ENCODE data around the gene BMP8A.

The BMP8A gene

DNA sequence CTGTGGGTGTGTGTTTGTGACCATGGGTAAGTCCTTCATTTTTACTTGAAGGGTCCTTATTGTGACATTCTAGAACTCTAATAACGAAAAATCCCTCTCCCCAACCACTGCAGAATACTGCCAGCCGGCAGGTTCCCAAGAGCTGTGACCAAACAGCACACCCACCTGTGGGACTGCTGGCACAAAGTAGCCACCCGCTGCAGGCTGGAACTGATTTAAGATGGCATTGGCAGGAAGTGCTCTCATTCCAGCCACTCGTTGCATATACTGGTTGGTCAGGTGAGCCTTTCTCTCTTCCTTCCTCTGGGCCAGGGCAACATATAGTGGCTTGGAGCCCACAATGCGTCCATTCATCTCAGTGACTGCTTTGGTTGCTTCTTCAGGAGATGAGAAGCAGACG lies 73.5 kb downstream of the BMP8A start:
- Histone ChIP-seq H3K9me3 (ENCODE audit: insufficient read depth, low read length) (no peaks in the 10 kb centered on the region), H3K36me3 (ENCODE audit: insufficient read depth, insufficient read length, low read length) (peaks cover 96% of the 10 kb centered on the region), H3K9ac (ENCODE audit: insufficient read length, low read depth) (no peak overlapping the region), H3K4me1 (ENCODE audit: insufficient read depth, insufficient read length) (no peaks in the 10 kb centered on the region), H3K4me3 (ENCODE audit: insufficient read length, low read depth) (no peak overlapping the region), H3K27me3 (ENCODE audit: insufficient read depth, insufficient read length) (no peaks in the 10 kb centered on the region)
- DNase-seq (ENCODE audit: low read depth, low spot score), result no peak
- TF ChIP-seq YY1 (IDR thresholded peaks at IDR 0.05; ENCODE audit: insufficient read depth, insufficient read length), result no peak
- no peak for TF ChIP-seq ZNF274 (IDR thresholded peaks at IDR 0.05; ENCODE audit: low read depth, low read length)
- TF ChIP-seq SUZ12 (IDR thresholded peaks at IDR 0.05; ENCODE audit: extremely low read depth, insufficient read depth, insufficient read length), result no peak

DNA sequence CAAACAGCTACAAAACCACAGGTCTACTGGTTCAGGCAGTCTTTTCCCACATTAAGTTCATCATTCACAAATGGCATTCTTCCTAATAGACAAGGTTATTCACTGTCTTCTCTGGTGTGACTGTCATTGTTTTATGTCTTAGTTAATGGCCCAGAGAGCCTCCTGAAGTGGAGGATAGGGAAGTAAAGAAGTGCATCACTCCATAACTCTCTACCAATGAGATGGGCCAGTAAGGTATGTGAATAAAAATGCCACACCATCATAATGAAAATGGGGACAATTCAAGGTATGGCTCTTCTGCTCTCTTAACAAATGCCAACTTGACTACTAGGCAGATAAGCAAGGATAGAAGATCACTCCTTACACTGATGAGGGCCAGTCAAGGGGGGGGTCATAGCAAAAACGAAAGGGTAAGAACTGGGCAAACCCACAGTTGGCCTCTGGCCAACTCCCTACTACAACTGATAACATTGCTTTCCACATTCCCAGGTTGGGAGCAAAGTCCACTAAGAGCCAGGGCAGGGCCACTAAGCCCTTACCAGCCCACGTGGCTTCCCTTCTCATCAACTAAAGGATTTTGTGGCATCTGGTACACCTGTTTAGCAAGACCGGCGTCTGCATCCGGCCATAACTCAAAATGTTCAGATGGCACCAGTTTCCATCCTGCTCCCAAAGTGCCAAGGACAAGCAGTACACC lies 75.2 kb downstream of the BMP8A start:
- Histone ChIP-seq H3K36me3 (ENCODE audit: insufficient read depth, insufficient read length, low read length) (peaks cover 96% of the 10 kb centered on the region), H3K27me3 (ENCODE audit: insufficient read depth, insufficient read length) (no peaks in the 10 kb centered on the region), H3K4me1 (ENCODE audit: insufficient read depth, insufficient read length) (peaks cover 5% of the 10 kb centered on the region), H3K9ac (ENCODE audit: insufficient read length, low read depth) (no peak overlapping the region), H3K4me3 (ENCODE audit: insufficient read length, low read depth) (no peak overlapping the region), H3K9me3 (ENCODE audit: insufficient read depth, low read length) (no peaks in the 10 kb centered on the region)
- no peak for TF ChIP-seq YY1 (IDR thresholded peaks at IDR 0.05; ENCODE audit: insufficient read depth, insufficient read length)
- TF ChIP-seq SUZ12 (IDR thresholded peaks at IDR 0.05; ENCODE audit: extremely low read depth, insufficient read depth, insufficient read length), result no peak
- TF ChIP-seq ZNF274 (IDR thresholded peaks at IDR 0.05; ENCODE audit: low read depth, low read length), result no peak
- no peak for DNase-seq (ENCODE audit: low read depth, low spot score)

DNA sequence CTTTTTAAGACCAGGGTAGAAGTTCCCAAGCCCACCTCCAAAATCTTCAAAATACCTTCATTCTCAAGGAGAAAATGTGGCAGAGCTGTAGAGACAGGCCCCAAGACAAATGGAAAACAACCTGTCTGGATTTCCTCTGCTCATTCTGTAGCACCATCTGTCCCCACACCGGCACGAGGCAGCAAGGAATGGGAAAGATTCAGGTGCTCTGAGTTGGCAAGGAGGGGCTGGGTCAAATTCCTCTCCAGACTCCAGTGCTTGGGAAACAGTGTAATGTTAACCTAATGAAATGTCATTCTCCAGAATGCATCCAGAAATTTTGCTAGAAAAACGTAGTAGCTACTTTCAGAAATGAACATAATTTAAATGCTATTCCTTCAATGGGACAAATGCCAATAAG lies 75.9 kb downstream of the BMP8A start:
- H3K9me3 ChIP-seq (ENCODE audit: insufficient read depth, low read length), result no peaks in the 10 kb centered on the region
- H3K4me1 ChIP-seq (ENCODE audit: insufficient read depth, insufficient read length), result peaks cover 5% of the 10 kb centered on the region
- TF ChIP-seq YY1 (IDR thresholded peaks at IDR 0.05; ENCODE audit: insufficient read depth, insufficient read length) (no peak), ZNF274 (IDR thresholded peaks at IDR 0.05; ENCODE audit: low read depth, low read length) (no peak), SUZ12 (IDR thresholded peaks at IDR 0.05; ENCODE audit: extremely low read depth, insufficient read depth, insufficient read length) (no peak)
- no peaks in the 10 kb centered on the region for H3K27me3 ChIP-seq (ENCODE audit: insufficient read depth, insufficient read length)
- H3K9ac ChIP-seq (ENCODE audit: insufficient read length, low read depth), result no peak overlapping the region
- no peak for DNase-seq (ENCODE audit: low read depth, low spot score)
- H3K4me3 ChIP-seq (ENCODE audit: insufficient read length, low read depth), result no peak overlapping the region
- H3K36me3 ChIP-seq (ENCODE audit: insufficient read depth, insufficient read length, low read length), result peaks cover 96% of the 10 kb centered on the region

- Histone ChIP-seq H3K9ac (ENCODE audit: insufficient read length, low read depth) (no peak overlapping the region), H3K27me3 (ENCODE audit: insufficient read depth, insufficient read length) (no peaks in the 10 kb centered on the region), H3K4me3 (ENCODE audit: insufficient read length, low read depth) (no peak overlapping the region), H3K4me1 (ENCODE audit: insufficient read depth, insufficient read length) (peaks cover 7% of the 10 kb centered on the region), H3K9me3 (ENCODE audit: insufficient read depth, low read length) (no peaks in the 10 kb centered on the region), H3K36me3 (ENCODE audit: insufficient read depth, insufficient read length, low read length) (peaks cover 96% of the 10 kb centered on the region)
- no peak for TF ChIP-seq SUZ12 (IDR thresholded peaks at IDR 0.05; ENCODE audit: extremely low read depth, insufficient read depth, insufficient read length)
- no peak for TF ChIP-seq YY1 (IDR thresholded peaks at IDR 0.05; ENCODE audit: insufficient read depth, insufficient read length)
- no peak for TF ChIP-seq ZNF274 (IDR thresholded peaks at IDR 0.05; ENCODE audit: low read depth, low read length)
- no peak for DNase-seq (ENCODE audit: low read depth, low spot score)
Observed at GRCh38 chr1:39568208-39568607, 76.8 kb downstream of the BMP8A start.

- peaks cover 8% of the 10 kb centered on the region for H3K4me1 ChIP-seq (ENCODE audit: insufficient read depth, insufficient read length)
- peaks cover 96% of the 10 kb centered on the region for H3K36me3 ChIP-seq (ENCODE audit: insufficient read depth, insufficient read length, low read length)
- no peak overlapping the region for H3K4me3 ChIP-seq (ENCODE audit: insufficient read length, low read depth)
- DNase-seq (ENCODE audit: low read depth, low spot score), result no peak
- H3K9me3 ChIP-seq (ENCODE audit: insufficient read depth, low read length), result no peaks in the 10 kb centered on the region
- no peaks in the 10 kb centered on the region for H3K27me3 ChIP-seq (ENCODE audit: insufficient read depth, insufficient read length)
- H3K9ac ChIP-seq (ENCODE audit: insufficient read length, low read depth), result no peak overlapping the region
- TF ChIP-seq ZNF274 (IDR thresholded peaks at IDR 0.05; ENCODE audit: low read depth, low read length), result no peak
- no peak for TF ChIP-seq SUZ12 (IDR thresholded peaks at IDR 0.05; ENCODE audit: extremely low read depth, insufficient read depth, insufficient read length)
- TF ChIP-seq YY1 (IDR thresholded peaks at IDR 0.05; ENCODE audit: insufficient read depth, insufficient read length), result no peak
Observed at GRCh38 chr1:39569034-39569433, 77.6 kb downstream of the BMP8A start.

- H3K4me3 ChIP-seq (ENCODE audit: insufficient read length, low read depth), result no peak overlapping the region
- no peaks in the 10 kb centered on the region for H3K9me3 ChIP-seq (ENCODE audit: insufficient read depth, low read length)
- peaks cover 12% of the 10 kb centered on the region for H3K4me1 ChIP-seq (ENCODE audit: insufficient read depth, insufficient read length)
- no peaks in the 10 kb centered on the region for H3K27me3 ChIP-seq (ENCODE audit: insufficient read depth, insufficient read length)
- no peak overlapping the region for H3K9ac ChIP-seq (ENCODE audit: insufficient read length, low read depth)
- no peak for DNase-seq (ENCODE audit: low read depth, low spot score)
- no peak for TF ChIP-seq SUZ12 (IDR thresholded peaks at IDR 0.05; ENCODE audit: extremely low read depth, insufficient read depth, insufficient read length)
- TF ChIP-seq YY1 (IDR thresholded peaks at IDR 0.05; ENCODE audit: insufficient read depth, insufficient read length), result no peak
- no peak for TF ChIP-seq ZNF274 (IDR thresholded peaks at IDR 0.05; ENCODE audit: low read depth, low read length)
- H3K36me3 ChIP-seq (ENCODE audit: insufficient read depth, insufficient read length, low read length), result peaks cover 98% of the 10 kb centered on the region
Observed at GRCh38 chr1:39570477-39571177, 79.2 kb downstream of the BMP8A start.

DNA sequence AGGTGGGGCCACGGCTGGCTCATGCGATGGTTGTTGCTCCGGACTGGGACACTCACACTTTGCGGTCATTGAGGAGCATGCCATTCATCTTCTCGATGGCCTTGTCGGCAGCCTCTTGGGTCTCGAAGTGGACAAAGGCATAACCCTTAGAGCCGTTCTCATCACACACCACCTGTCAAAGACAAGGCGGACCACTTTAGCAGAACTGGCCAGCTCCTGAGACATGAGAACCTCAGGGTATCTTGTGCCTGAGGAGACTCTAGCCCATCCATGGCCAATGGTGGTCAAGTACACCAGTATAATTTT lies 79.7 kb downstream of the BMP8A start:
- Histone ChIP-seq H3K27me3 (ENCODE audit: insufficient read depth, insufficient read length) (no peaks in the 10 kb centered on the region), H3K4me3 (ENCODE audit: insufficient read length, low read depth) (no peak overlapping the region), H3K9ac (ENCODE audit: insufficient read length, low read depth) (no peak overlapping the region), H3K9me3 (ENCODE audit: insufficient read depth, low read length) (no peaks in the 10 kb centered on the region), H3K36me3 (ENCODE audit: insufficient read depth, insufficient read length, low read length) (peaks cover 97% of the 10 kb centered on the region), H3K4me1 (ENCODE audit: insufficient read depth, insufficient read length) (peaks cover 12% of the 10 kb centered on the region)
- TF ChIP-seq YY1 (IDR thresholded peaks at IDR 0.05; ENCODE audit: insufficient read depth, insufficient read length) (no peak), SUZ12 (IDR thresholded peaks at IDR 0.05; ENCODE audit: extremely low read depth, insufficient read depth, insufficient read length) (no peak), ZNF274 (IDR thresholded peaks at IDR 0.05; ENCODE audit: low read depth, low read length) (no peak)
- no peak for DNase-seq (ENCODE audit: low read depth, low spot score)
